K562 (cell line): Measurements from ENCODE around the gene CCDC187. TPM values are rescaled to one million over a fixed set of nuclear protein-coding genes. Genes with fewer than 3 reads are reported as not detected.

Experiments used
- ATAC-seq: fragments of 200-7000 bp; cut with Tn5 transposase; 3 replicates; pipeline ENCODE4 v1.9.1; 2020; ENCODE audit warnings: moderate library complexity
- BruUV-seq: library from RNA; stranded (reverse); fragments of 400-500 nt; replicated peaks from 2 replicates; lab custom pipeline; 2021; lab: Mats Ljungman, UMichigan
- CTCF ChIA-PET: fragments of 300-600 bp; formaldehyde crosslinking; extraction: SDS; loops from one replicate; lab custom pipeline; 2021; ENCODE audit warnings: low intra/inter-chr PET ratio; lab: Yijun Ruan, JAX
- POLR2A ChIA-PET: fragments of 300-600, 350-650 bp; sonication (Branson Sonifier 250); formaldehyde crosslinking; extraction: SDS; loops from one replicate; lab custom pipeline; 2021; ENCODE audit warnings: antibody characterized with exemption, inconsistent platforms; lab: Yijun Ruan, JAX
- DNase-seq, 4 experiments: peaks; one replicate each; pipeline versions ENCODE4 v3.0.0 to v3.0.0-alpha.2; 2011 to 2018; ENCODE audit warnings: low spot score in 3 of 4, mixed read lengths in 3 of 4; ENCODE audit errors: extremely low read depth in 1 of 4
- FAIRE-seq: peaks from 2 replicates; lab custom pipeline; 2011; peaks lifted over from hg19 to GRCh38; lab: Jason Lieb, UNC
- H2AFZ ChIP-seq: 2 replicates; pipeline ENCODE4 v1.6.0; 2011; ENCODE audit warnings: low read depth, low read length, control low read depth, inconsistent platforms
- H3K27ac ChIP-seq: fragments of 200-600 bp; 3 replicates; pipeline ENCODE4 v1.8.0; 2011; ENCODE audit warnings: low read depth, mild to moderate bottlenecking, control low read depth, inconsistent platforms, low read length, moderate library complexity, mixed read lengths; ENCODE audit errors: extremely low read depth
- H3K27me3 ChIP-seq, 2 experiments: fragments of 300-600 bp in 1 of 2; 2 replicates in 1 of 2; 3 replicates in 1 of 2; pipeline versions ENCODE4 v1.6.0 to v1.8.0; 2011; ENCODE audit warnings: inconsistent platforms in 2 of 2, low read length in 2 of 2, mild to moderate bottlenecking in 1 of 2, mixed read lengths in 1 of 2, moderate library complexity in 1 of 2; ENCODE audit not compliant: control insufficient read depth in 2 of 2, insufficient read depth in 2 of 2
- H3K36me3 ChIP-seq: fragments of 300-600 bp; 3 replicates; pipeline ENCODE4 v1.8.0; 2011; ENCODE audit warnings: mild to moderate bottlenecking, low read length, inconsistent platforms; ENCODE audit not compliant: control insufficient read depth, insufficient read depth
- H3K4me1 ChIP-seq, 2 experiments: fragments of 200-600 bp in 1 of 2; replicated peaks in 1 of 2; 2 replicates in 1 of 2; 3 replicates in 1 of 2; pipeline versions ENCODE4 v1.5.1 to v1.8.0; 2011; ENCODE audit warnings: inconsistent platforms in 2 of 2, low read length in 2 of 2, mild to moderate bottlenecking in 1 of 2, mixed read lengths in 1 of 2, moderate library complexity in 1 of 2; ENCODE audit not compliant: control insufficient read depth in 2 of 2, insufficient read depth in 2 of 2
- H3K4me2 ChIP-seq: 2 replicates; pipeline ENCODE4 v1.6.1; 2011; ENCODE audit warnings: low read length, control low read depth, inconsistent platforms, mixed read lengths; ENCODE audit not compliant: insufficient read depth
- H3K4me3 ChIP-seq: fragments of 200-600 bp; sonication (generic), shearing (Covaris generic); 2 replicates; pipeline ENCODE4 v1.5.1; 2016; ENCODE audit warnings: control low read depth, inconsistent platforms
- H3K79me2 ChIP-seq: fragments of 200-600 bp; 3 replicates; pipeline ENCODE4 v1.8.0; 2011; ENCODE audit warnings: low read length, inconsistent platforms; ENCODE audit not compliant: control insufficient read depth, insufficient read depth
- H3K9ac ChIP-seq, 2 experiments: 2 replicates each; pipeline versions ENCODE4 v1.6.0 to v1.6.1; 2011; ENCODE audit warnings: low read depth in 2 of 2, low read length in 2 of 2, control low read depth in 1 of 2, inconsistent platforms in 1 of 2, mild to moderate bottlenecking in 1 of 2, mixed read lengths in 1 of 2; ENCODE audit not compliant: insufficient read depth in 1 of 2
- H3K9me1 ChIP-seq: one replicate; pipeline ENCODE4 v1.6.0; 2011; ENCODE audit warnings: inconsistent platforms, mild to moderate bottlenecking, low read length, moderate library complexity; ENCODE audit not compliant: control insufficient read depth, insufficient read depth
- H3K9me3 ChIP-seq: replicated peaks from 2 replicates; pipeline ENCODE4 v1.5.1; 2011; ENCODE audit warnings: low read depth, low read length, inconsistent platforms; ENCODE audit not compliant: control insufficient read depth, insufficient read depth
- H4K20me1 ChIP-seq: replicated peaks from 2 replicates; pipeline ENCODE4 v1.6.1; 2011; ENCODE audit warnings: low read length, inconsistent platforms, mixed read lengths; ENCODE audit not compliant: control insufficient read depth, insufficient read depth
- BACH1 ChIP-seq: fragments of 200-800 bp; sonication (Bioruptor generic); IDR thresholded peaks from 2 replicates; pipeline ENCODE4 v1.6.1; 2016; ENCODE audit warnings: missing genetic modification characterization, missing compliant biosample characterization
- BDP1 ChIP-seq: IDR thresholded peaks from 3 replicates; pipeline ENCODE4 v1.6.1; 2011; ENCODE audit not compliant: insufficient read length, insufficient read depth
- BRCA1 ChIP-seq, 2 experiments: fragments of 450-650 bp in 1 of 2; sonication (generic) in 1 of 2; formaldehyde crosslinking in 1 of 2; IDR thresholded peaks; 2 replicates each; pipeline versions ENCODE4 v1.5.0 to v1.6.1; 2017 to 2020; ENCODE audit warnings: mild to moderate bottlenecking in 1 of 2, missing genetic modification reagents in 1 of 2
- BRF2 ChIP-seq: IDR thresholded peaks from 3 replicates; pipeline ENCODE4 v1.6.1; 2011; ENCODE audit warnings: borderline replicate concordance, mild to moderate bottlenecking; ENCODE audit not compliant: insufficient read length, insufficient read depth
- CREB1 ChIP-seq, 2 experiments: sonication (generic) in 1 of 2; formaldehyde crosslinking in 1 of 2; IDR thresholded peaks; 2 replicates each; pipeline versions ENCODE4 v1.6.1 to v1.8.0; 2012 to 2022; ENCODE audit warnings: inconsistent platforms in 1 of 2, mild to moderate bottlenecking in 1 of 2, missing genetic modification reagents in 1 of 2, moderate library complexity in 1 of 2
- FOXJ3 ChIP-seq: sonication (generic); formaldehyde crosslinking; IDR thresholded peaks from 2 replicates; pipeline ENCODE4 v1.4.0; 2020; ENCODE audit warnings: mild to moderate bottlenecking, missing genetic modification reagents
- MCM3 ChIP-seq: fragments of 450-650 bp; IDR thresholded peaks from 2 replicates; pipeline ENCODE4 v1.6.1; 2016
- MECOM ChIP-seq: fragments of 250-450 bp; sonication (Bioruptor Pico); IDR thresholded peaks from 2 replicates; pipeline ENCODE4 v1.8.0; 2022; ENCODE audit warnings: inconsistent platforms
- NFE2L1 ChIP-seq: fragments of 450-650 bp; IDR thresholded peaks from 2 replicates; pipeline ENCODE4 v1.6.1; 2016; ENCODE audit warnings: missing genetic modification characterization, low read depth, mild to moderate bottlenecking, missing compliant biosample characterization, moderate library complexity, borderline replicate concordance
- PURB ChIP-seq: sonication (generic); formaldehyde crosslinking; IDR thresholded peaks from 2 replicates; pipeline ENCODE4 v1.9.0; 2021; ENCODE audit warnings: low read depth, mild to moderate bottlenecking, missing genetic modification reagents
- TAF9B ChIP-seq: fragments of 450-650 bp; IDR thresholded peaks from 2 replicates; pipeline ENCODE4 v1.6.1; 2018; ENCODE audit warnings: mild to moderate bottlenecking; ENCODE audit not compliant: partially characterized antibody
- ZNF23 ChIP-seq: fragments of 250-450 bp; sonication (Bioruptor Pico); IDR thresholded peaks from 2 replicates; pipeline ENCODE4 v1.4.0; 2020; ENCODE audit warnings: mild to moderate bottlenecking
- ZNF766 ChIP-seq: fragments of 200-800 bp; sonication (Bioruptor generic); conservative IDR thresholded peaks from 2 replicates; pipeline ENCODE4 v1.6.1; 2016; ENCODE audit warnings: missing genetic modification characterization, missing compliant biosample characterization
- ZNF79 ChIP-seq: fragments of 250-450 bp; sonication (Bioruptor Pico); IDR thresholded peaks from 2 replicates; pipeline ENCODE4 v1.4.0; 2020; ENCODE audit warnings: low read depth, mild to moderate bottlenecking, moderate library complexity
- WGBS: fragments of 100-300 bp; shearing (Covaris generic); methylation state at CpG from one replicate; pipeline ENCODE4 v1.1.6; 2016; ENCODE audit warnings: low coverage, mixed read lengths; ENCODE audit not compliant: insufficient coverage; ENCODE audit errors: missing lambda C conversion rate; 5-methylcytosine and 5-hydroxymethylcytosine counted together
- in situ Hi-C: fragments of 300-500 bp; cut with MboI; formaldehyde crosslinking; loops from 4 replicates; pipeline ENCODE4 v1.15.0; 2018; ENCODE audit warnings: inconsistent platforms, mixed read lengths
- intact Hi-C: fragments of 100-400 bp; cut with micrococcal nuclease; formaldehyde crosslinking; loops from 2 replicates; pipeline ENCODE4 v1.14.2; 2022
- polyA plus RNA-seq, 8 experiments: library from polyadenylated mRNA; depleted of rRNA in 4 of 8; stranded (reverse) in 5 of 8; unstranded in 3 of 8; fragments of >200 nt; fragmentation: Nextera tagmentation in 2 of 8; fragmentation: Illumina TruSeq in 1 of 8; extraction: Ambion mirVana in 2 of 8; extraction: Trizol in 1 of 8; gene quantifications; 2 replicates each; pipeline versions ENCODE4 v1.2.1 to v1.2.3, GENCODE V29; 2011 to 2014; ENCODE audit warnings: inconsistent platforms in 1 of 8, missing spikeins in 1 of 8
- total RNA-seq, 7 experiments: library from RNA; depleted of rRNA in 6 of 7; stranded (reverse); fragments of >200 nt in 6 of 7; fragmentation: Illumina TruSeq in 2 of 7; extraction: Trizol in 2 of 7; gene quantifications; 2 replicates each; pipeline versions ENCODE4 v1.2.1 to v1.2.3, GENCODE V29; 2011 to 2021; ENCODE audit warnings: low replicate concordance in 1 of 7

Gene CCDC187
- total and polyA plus RNA-seq, 9 of the 15 experiments (the other 6 are each of a cell fraction or from before 2014, with no cell fraction given) = not detected

- ATAC-seq (no peak), FAIRE-seq (no peak), DNase-seq (no peak)
- H3K79me2 ChIP-seq = peaks cover 15% of the 10 kb centered on the region
- H3K9me1 ChIP-seq = no peaks in the 10 kb centered on the region
- BruUV-seq = no TSS peak
- peak overlapping the region in 1 of 2 experiments; percentile 88; a peak in 2 of 4 replicates for H3K9ac ChIP-seq
- TF ChIP-seq CREB1 (IDR thresholded peaks at IDR 0.05) = no peak
- TF ChIP-seq CREB1 (CRISPR knock-in tag; IDR thresholded peaks at IDR 0.05) = no peak
- TF ChIP-seq NFE2L1 (tag) = no peak
- no peak for TF ChIP-seq FOXJ3
- no peak for TF ChIP-seq MCM3
- no peak for TF ChIP-seq BDP1
- no peak for TF ChIP-seq ZNF23 (CRISPR knock-in tag)
- TF ChIP-seq MECOM = no peak
- no peak for TF ChIP-seq ZNF79
- no peak for TF ChIP-seq PURB (CRISPR knock-in tag)
- no peak for TF ChIP-seq BACH1 (tag)
- no peak for TF ChIP-seq ZNF766 (CRISPR knock-in tag)
- TF ChIP-seq TAF9B = no peak
- no peak for TF ChIP-seq BRF2
- TF ChIP-seq BRCA1 (IDR thresholded peaks at IDR 0.05) = no peak
- TF ChIP-seq BRCA1 (CRISPR knock-in tag; IDR thresholded peaks at IDR 0.05) = no peak
- H3K4me2 ChIP-seq = no peak overlapping the region
- 57% methylated on average over 22 of the region's 28 CpGs for WGBS
- no peaks in the 10 kb centered on the region; the same call in none of the 2 replicates for H4K20me1 ChIP-seq
- no peak overlapping the region for H3K4me3 ChIP-seq
- H3K27ac ChIP-seq = no peak overlapping the region
- in situ Hi-C loops (loop anchor here (25.0 kb wide), 1 partner anchor 311 kb away; no protein-coding TSS in a partner anchor), intact Hi-C loops (no loop called here)
- POLR2A ChIA-PET = interaction anchor here (0.6 to 1.6 kb wide), 4 partner anchors 11 to 405 kb away, joined by 3 to 5 read pairs (median 3); no protein-coding TSS in a partner anchor
- H3K9me3 ChIP-seq = no peaks in the 10 kb centered on the region
- H3K36me3 ChIP-seq = no peaks in the 10 kb centered on the region
- H3K27me3 ChIP-seq = peaks cover 19 to 33% of the 10 kb centered on the region in 2 experiments; a peak in 4 of 5 replicates
- H2AFZ ChIP-seq = no peak overlapping the region
- peaks cover 4 to 85% of the 10 kb centered on the region in 2 experiments for H3K4me1 ChIP-seq
- CTCF ChIA-PET = no interaction called here
Measured at GRCh38 chr9:136326061-136326760, 22.3 kb upstream of the CCDC187 start.
